ENCODE data around the gene NPAS1.

The NPAS1 gene

DNA sequence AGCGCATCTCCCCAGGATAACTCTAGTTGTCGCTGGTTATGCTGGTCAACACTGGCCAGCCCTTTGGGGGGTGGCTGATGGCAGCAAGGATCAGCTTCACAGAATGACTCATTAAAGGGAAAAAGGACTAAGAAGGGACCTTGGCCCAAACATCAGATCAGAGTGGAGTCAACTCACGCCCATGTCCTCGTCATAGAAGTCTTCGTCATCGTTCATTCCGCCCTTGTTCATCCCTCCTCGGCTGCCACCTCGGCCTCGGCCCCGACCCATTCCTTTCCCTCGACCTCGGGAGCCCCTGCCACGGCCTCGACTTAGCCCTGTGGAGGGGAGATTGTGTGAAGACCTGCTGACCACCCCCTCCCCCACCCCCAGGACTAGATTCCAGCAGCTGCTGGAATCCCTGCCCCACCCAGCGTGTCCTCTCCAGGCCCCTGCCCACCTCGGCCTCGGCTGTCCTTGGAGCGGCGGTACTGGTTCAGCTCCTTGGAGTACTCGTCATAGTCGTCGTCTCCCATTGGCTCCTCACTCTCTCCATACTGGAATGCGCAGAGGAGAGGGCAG lies 65.3 kb downstream of the NPAS1 start:
- no peak for DNase-seq

DNA sequence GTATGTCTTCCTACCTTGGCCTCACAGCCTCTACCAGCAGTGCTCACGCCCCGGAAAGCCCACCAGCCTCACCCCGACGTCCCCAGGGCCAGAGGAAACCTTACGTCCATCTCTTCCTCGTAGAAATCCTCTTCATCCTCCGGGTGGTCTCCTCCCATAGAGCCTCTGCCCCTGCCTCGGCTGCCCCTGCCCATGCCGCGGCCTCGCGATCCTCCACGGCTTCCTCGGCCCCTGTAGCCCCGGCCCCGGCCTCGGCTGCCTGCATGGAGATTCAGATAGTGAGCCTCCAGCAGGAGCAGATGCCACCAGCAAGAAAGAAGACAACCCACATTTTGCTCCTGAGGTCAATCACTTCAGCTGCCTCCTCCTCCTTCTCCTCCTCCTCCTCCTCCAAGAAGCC lies 66.6 kb downstream of the NPAS1 start:
- no peak for DNase-seq

DNA sequence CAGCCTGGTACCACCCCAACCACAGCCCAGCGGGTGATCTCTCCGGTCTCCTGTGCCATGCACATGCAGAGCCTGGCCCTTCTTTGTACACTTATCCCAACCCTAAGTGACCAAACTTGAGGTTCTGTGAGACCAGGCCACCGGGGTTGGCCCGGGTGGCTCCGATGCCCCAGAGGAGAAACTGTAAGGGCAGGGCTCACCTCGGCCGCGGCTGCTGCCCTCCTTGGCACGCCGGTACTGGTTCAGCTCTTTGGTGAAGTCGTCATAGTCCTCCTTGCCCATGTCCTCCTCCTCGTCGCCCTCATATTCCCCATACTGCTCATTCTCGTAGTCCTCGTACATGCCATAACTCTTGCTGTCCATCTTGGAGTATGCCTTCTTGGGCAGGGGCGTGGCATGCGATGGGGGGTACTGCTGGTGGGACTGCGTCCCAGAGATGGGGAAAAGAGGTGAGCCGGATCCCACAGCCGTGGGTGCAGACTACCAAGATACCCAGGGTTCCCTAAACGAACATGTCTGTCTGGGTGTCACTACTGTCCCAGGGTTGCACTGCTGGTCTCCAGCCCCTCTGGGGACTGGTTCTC lies 70.2 kb downstream of the NPAS1 start:
- no peak for DNase-seq

DNA sequence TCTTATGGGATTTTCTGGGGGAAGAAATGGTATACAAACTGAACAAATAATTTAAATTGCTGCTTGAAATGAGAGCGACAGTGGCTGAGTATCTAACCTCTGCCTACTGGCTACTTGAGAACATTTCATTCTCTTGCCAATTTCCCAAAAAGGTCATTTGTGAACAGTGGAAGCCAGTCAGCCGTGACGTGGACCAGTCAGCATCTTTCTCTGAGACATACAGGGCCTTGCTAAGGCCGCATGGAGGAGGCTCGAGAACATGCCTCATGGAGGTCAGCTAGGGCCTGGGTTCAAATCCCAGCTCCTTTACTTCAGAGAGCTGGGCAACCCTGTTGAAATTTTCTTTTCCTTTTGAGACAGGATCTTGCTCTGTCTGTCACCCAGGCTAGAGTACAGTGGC lies 73.6 kb downstream of the NPAS1 start:
- DNase-seq: no peak

DNA sequence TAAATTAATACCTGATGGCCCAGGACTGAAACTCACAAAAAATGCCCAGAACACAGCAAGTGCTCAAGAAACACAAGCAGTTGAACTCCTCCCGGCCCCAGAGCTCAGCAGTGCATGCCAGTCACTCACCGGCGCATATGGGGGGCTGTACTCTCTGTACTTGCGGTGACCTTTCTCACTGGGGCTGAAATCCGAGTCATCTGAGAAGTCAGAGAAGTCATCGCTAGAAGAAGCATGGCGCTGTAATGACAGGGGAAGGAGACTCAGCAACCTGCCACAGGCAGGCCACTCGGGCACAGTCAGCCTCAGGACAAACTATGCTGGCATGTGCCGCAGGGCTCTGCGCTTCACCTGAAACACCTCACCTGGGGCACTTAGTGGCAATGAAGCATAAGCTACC lies 74.2 kb downstream of the NPAS1 start:
- DNase-seq: no peak

DNA sequence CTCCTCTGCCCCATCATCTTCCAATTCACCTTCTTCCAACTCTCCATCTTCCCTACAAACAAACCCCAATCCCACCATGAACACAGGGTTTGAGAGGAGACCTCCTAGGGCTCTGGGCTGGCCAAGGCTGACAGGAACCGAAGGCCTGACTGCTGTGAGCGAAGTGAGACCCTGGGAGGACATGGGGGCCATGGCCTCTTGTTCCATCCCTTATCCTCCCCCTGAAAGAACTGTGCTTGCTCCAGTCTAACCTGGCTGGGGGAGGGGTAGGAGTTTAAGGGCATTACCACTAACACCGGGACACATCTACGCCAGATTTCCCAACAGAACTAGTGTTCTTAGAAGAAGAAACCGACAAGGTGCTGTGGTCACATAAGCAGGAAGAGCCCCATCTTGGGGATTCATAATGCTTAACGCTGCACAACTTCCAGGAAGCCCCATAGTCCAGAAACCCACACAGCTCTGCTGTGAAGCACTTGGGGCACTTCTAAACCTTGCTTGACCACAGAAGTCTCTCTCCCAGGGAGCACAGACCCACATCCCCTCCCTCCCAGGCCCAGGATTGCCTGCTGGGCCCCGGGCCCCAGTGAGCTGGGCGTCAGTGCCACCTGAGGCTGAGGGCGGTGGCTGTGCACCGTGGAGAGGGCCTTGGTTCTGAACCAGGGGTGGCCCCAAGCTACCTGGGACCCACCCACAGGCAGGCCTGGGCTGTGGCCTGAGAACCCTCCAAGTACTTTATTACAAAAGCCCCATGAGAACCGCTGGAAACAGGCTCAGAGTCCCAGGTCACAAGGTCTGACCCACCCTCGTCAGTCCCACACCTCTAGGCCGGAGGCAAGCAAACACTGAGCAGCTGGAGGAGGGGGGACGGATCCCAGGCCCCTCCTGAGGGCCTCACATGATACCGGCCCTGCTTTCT lies 75.2 kb downstream of the NPAS1 start:
- DNase-seq: no peak
